Measurements from ENCODE around the gene TRAF1. TPM values are rescaled to one million over a fixed set of nuclear protein-coding genes. Genes with fewer than 3 reads are reported as not detected.

TRAF1 gene
- total RNA-seq, 1 experiment from 2014 or later: 1.7 TPM

DNA sequence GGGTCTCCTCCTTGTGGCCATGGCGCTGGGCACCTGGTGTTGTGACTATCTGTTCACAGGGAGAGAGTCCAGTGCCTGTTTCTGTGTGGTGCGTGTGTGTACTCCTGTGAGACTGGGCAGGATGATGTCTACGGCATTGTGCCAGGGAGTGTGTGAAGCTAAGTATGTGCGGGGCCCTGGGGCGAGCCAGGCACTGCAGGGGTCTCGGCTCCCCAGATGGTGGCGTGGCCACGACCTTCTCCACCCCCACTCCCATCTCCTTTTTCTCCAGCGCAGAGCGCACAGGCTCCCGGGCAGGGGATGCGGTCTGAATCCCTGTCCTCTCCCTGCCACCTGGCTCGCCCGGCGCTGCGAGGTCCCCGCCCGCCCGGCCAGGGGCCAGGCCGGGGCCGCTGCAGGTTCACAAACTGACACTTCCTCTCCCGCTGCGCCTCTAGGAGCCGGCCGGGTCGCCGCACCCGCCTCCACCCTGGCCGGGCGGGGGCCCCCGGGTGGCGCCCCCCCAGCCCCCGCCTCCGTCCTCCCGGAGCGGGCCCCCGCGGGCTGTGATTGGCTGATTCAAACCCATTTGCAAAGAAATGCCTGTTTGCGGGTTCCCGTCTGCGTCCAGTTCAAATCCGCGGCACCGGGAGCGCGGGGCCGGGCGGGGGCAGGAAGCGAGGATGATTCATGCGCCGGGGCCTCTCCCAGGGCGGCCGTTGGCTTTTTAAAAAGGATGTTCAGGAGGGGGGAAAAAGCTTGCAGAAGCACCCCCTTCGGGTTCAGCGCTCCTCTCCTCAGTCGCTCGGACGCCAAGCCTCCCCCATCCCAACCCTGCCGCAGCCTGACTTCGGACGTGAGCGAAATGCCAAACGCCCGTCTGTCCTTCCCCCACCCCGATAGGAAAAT is 50.4 kb downstream of the TRAF1 start (continued):
- TF ChIP-seq, protein P1, sequence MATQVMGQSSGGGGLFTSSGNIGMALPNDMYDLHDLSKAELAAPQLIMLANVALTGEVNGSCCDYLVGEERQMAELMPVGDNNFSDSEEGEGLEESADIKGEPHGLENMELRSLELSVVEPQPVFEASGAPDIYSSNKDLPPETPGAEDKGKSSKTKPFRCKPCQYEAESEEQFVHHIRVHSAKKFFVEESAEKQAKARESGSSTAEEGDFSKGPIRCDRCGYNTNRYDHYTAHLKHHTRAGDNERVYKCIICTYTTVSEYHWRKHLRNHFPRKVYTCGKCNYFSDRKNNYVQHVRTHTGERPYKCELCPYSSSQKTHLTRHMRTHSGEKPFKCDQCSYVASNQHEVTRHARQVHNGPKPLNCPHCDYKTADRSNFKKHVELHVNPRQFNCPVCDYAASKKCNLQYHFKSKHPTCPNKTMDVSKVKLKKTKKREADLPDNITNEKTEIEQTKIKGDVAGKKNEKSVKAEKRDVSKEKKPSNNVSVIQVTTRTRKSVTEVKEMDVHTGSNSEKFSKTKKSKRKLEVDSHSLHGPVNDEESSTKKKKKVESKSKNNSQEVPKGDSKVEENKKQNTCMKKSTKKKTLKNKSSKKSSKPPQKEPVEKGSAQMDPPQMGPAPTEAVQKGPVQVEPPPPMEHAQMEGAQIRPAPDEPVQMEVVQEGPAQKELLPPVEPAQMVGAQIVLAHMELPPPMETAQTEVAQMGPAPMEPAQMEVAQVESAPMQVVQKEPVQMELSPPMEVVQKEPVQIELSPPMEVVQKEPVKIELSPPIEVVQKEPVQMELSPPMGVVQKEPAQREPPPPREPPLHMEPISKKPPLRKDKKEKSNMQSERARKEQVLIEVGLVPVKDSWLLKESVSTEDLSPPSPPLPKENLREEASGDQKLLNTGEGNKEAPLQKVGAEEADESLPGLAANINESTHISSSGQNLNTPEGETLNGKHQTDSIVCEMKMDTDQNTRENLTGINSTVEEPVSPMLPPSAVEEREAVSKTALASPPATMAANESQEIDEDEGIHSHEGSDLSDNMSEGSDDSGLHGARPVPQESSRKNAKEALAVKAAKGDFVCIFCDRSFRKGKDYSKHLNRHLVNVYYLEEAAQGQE (IDR thresholded peaks at IDR 0.05; ENCODE audit: low read depth): no peak
- TF ChIP-seq SRF (IDR thresholded peaks at IDR 0.05; ENCODE audit: low read depth) (no peak), CBX3 (IDR thresholded peaks at IDR 0.05; ENCODE audit: low read depth) (no peak)

DNA sequence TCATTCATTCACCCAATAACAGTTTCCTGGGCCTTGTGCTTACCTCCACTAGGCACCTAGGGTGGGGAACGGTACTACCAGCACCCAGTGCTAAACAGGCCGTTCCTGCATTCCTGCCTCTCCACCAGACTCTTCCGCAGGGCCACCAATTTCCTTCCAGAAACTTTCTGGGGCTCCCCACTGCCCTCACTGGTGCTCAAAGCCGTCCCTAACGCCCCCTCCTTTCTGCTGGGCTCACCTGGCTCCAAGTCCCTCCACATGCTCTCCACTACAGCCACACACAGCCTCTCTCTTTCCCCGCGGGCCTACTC is 51.0 kb downstream of the TRAF1 start:
- peak overlapping the region; percentile 97 for H3K4me2 ChIP-seq (ENCODE audit: low read length)
- intact Hi-C loops (cut with micrococcal nuclease): loop anchor here (5.0 kb wide), 1 partner anchor 62 kb away; no protein-coding TSS in a partner anchor
- H3K27ac ChIP-seq (ENCODE audit: low read depth, low read length): peak overlapping the region; percentile 89
- peaks cover 44 to 54% of the 10 kb centered on the region in 2 experiments for H3K4me1 ChIP-seq (ENCODE audit: control insufficient read depth in 1 of 2, insufficient read depth in 2 of 2, low read length in 2 of 2)
- no peak for DNase-seq (ENCODE audit: low read depth, low spot score)
- H3K4me3 ChIP-seq (replicated peaks in 1 of 2; ENCODE audit: low read depth in 1 of 2, low read length in 2 of 2): peak overlapping the region; percentile 45 to 74
- H3K79me2 ChIP-seq (ENCODE audit: insufficient read depth, low read length): peaks cover 19% of the 10 kb centered on the region
- no TSS peak for BruUV-seq (replicated peaks)
- peak; percentile 0; the same call in 1 of the 2 replicates for ATAC-seq
- peak overlapping the region; percentile 92 for H3K9ac ChIP-seq (ENCODE audit: low read length)
- no peaks in the 10 kb centered on the region for H3K27me3 ChIP-seq (ENCODE audit: insufficient read depth, low read length)
- ChIA-PET POLR2A (no interaction called here), CTCF (no interaction called here), RAD21 (ENCODE audit: low non-redundant PET in 1 of 2, low total read pairs in 2 of 2, uncharacterized antibody in 2 of 2, unreplicated experiment in 2 of 2) (no interaction called here)
- no peaks in the 10 kb centered on the region for H4K20me1 ChIP-seq (ENCODE audit: insufficient read depth)
- TF ChIP-seq, protein P2, sequence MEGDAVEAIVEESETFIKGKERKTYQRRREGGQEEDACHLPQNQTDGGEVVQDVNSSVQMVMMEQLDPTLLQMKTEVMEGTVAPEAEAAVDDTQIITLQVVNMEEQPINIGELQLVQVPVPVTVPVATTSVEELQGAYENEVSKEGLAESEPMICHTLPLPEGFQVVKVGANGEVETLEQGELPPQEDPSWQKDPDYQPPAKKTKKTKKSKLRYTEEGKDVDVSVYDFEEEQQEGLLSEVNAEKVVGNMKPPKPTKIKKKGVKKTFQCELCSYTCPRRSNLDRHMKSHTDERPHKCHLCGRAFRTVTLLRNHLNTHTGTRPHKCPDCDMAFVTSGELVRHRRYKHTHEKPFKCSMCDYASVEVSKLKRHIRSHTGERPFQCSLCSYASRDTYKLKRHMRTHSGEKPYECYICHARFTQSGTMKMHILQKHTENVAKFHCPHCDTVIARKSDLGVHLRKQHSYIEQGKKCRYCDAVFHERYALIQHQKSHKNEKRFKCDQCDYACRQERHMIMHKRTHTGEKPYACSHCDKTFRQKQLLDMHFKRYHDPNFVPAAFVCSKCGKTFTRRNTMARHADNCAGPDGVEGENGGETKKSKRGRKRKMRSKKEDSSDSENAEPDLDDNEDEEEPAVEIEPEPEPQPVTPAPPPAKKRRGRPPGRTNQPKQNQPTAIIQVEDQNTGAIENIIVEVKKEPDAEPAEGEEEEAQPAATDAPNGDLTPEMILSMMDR (IDR thresholded peaks at IDR 0.05 in 2 of 3, conservative IDR thresholded peaks at IDR 0.05 in 1 of 3; ENCODE audit: borderline replicate concordance in 1 of 3, insufficient read depth in 1 of 3, low read depth in 2 of 3, low read length in 2 of 3): no peak
- no peak for TF ChIP-seq EZH2 (IDR thresholded peaks at IDR 0.05)
- no peak for TF ChIP-seq JUND (IDR thresholded peaks at IDR 0.05)
- peaks cover 0 to 12% of the 10 kb centered on the region in 2 experiments; a peak in 1 of 4 replicates for H3K36me3 ChIP-seq (ENCODE audit: control insufficient read depth in 1 of 2, insufficient read depth in 2 of 2, low read length in 2 of 2)
- H3K9me3 ChIP-seq (ENCODE audit: control insufficient read depth in 1 of 2, insufficient read depth in 1 of 2, low read depth in 1 of 2, low read length in 2 of 2): no peaks in the 10 kb centered on the region
- no peak overlapping the region for H2AFZ ChIP-seq (ENCODE audit: low read depth, low read length, poor library complexity, severe bottlenecking)
- no peaks in the 10 kb centered on the region for H3K9me2 ChIP-seq (ENCODE audit: insufficient read depth)
